Upper lobe of left lung (tissue), 6 donors: ENCODE results near the gene SPRY2. TPM values are rescaled to one million over a fixed set of nuclear protein-coding genes. Genes with fewer than 3 reads are reported as not detected.
A peak's percentile ranks its signal among the peaks of the same experiment; 100 is the strongest.

Source experiments
- ATAC-seq, 2 donors: fragments of 200-7000 bp; cut with Tn5 transposase; one replicate each; pipeline ENCODE4 v1.9.1; 2022; ENCODE audit warnings: mild to moderate bottlenecking in 2 of 2, moderate library complexity in 2 of 2; ENCODE audit not compliant: low FRiP score in 2 of 2
- DNase-seq, 2 donors: peaks; one replicate each; pipeline ENCODE4 v3.0.0-alpha.2; 2019 to 2020
- H3K27ac ChIP-seq, 4 donors: fragments of 200-600 bp; sonication (generic); one replicate each; pipeline ENCODE4 v1.5.1; 2016 to 2019
- H3K27me3 ChIP-seq, 4 donors: fragments of 200-600 bp; sonication (generic); one replicate each; pipeline ENCODE4 v1.5.1; 2017 to 2019
- H3K36me3 ChIP-seq, 4 donors: fragments of 200-600 bp; sonication (generic); one replicate each; pipeline ENCODE4 v1.5.1; 2016 to 2019
- H3K4me1 ChIP-seq, 4 donors: fragments of 200-600 bp; sonication (generic); one replicate each; pipeline ENCODE4 v1.5.1; 2018 to 2019
- H3K4me3 ChIP-seq, 4 donors: fragments of 200-600 bp; sonication (generic); one replicate each; pipeline ENCODE4 v1.5.1; 2017 to 2019; ENCODE audit warnings: mild to moderate bottlenecking in 2 of 4, moderate library complexity in 1 of 4
- H3K9me3 ChIP-seq, 4 donors: fragments of 200-600 bp; sonication (generic); one replicate each; pipeline ENCODE4 v1.5.1; 2018 to 2019
- EP300 ChIP-seq, 4 donors: sonication (generic); formaldehyde crosslinking; IDR thresholded peaks; one replicate each; pipeline ENCODE4 v1.5.1; 2017; ENCODE audit warnings: antibody characterized with exemption in 4 of 4, control low read depth in 2 of 4
- POLR2A ChIP-seq, 4 donors: fragments of 450-650 bp; IDR thresholded peaks; one replicate each; pipeline ENCODE4 v1.5.1; 2016 to 2017; ENCODE audit warnings: antibody characterized with exemption in 4 of 4, mild to moderate bottlenecking in 2 of 4
- POLR2AphosphoS5 ChIP-seq, 2 donors: sonication (generic); formaldehyde crosslinking; IDR thresholded peaks; one replicate each; pipeline ENCODE4 v1.5.1; 2017; ENCODE audit warnings: antibody characterized with exemption in 2 of 2
- WGBS, 2 donors: methylation state at CpG; one replicate each; pipeline ENCODE4 v1.1.5; 2017 to 2018; 5-methylcytosine and 5-hydroxymethylcytosine counted together
- total RNA-seq, 6 donors: library from RNA; depleted of rRNA in 4 of 6; stranded (reverse); fragments of >200 nt in 4 of 6; gene quantifications; one replicate each; pipeline versions ENCODE4 v1.1.0 to v1.2.1, GENCODE V29; 2016 to 2021
- TF ChIP-seq, protein P1 (sequence below), 6 experiments: fragments of 450-650 bp in 4 of 6; fragments of 200-600 bp in 2 of 6; sonication (generic) in 2 of 6; IDR thresholded peaks; one replicate each; pipeline ENCODE4 v1.5.1; 2016 to 2019; ENCODE audit warnings: antibody characterized with exemption in 6 of 6
- donor health status: DM: no; HTN: no; CAD: no; lungs with moderate emphysema.
- donor health status: DM: no; HTN: yes; CAD: no; lungs with severe emphysema.

Gene SPRY2
- total RNA-seq, 6 donors from 2014 or later: 19.3 to 76.3 (median 50.9) TPM

DNA sequence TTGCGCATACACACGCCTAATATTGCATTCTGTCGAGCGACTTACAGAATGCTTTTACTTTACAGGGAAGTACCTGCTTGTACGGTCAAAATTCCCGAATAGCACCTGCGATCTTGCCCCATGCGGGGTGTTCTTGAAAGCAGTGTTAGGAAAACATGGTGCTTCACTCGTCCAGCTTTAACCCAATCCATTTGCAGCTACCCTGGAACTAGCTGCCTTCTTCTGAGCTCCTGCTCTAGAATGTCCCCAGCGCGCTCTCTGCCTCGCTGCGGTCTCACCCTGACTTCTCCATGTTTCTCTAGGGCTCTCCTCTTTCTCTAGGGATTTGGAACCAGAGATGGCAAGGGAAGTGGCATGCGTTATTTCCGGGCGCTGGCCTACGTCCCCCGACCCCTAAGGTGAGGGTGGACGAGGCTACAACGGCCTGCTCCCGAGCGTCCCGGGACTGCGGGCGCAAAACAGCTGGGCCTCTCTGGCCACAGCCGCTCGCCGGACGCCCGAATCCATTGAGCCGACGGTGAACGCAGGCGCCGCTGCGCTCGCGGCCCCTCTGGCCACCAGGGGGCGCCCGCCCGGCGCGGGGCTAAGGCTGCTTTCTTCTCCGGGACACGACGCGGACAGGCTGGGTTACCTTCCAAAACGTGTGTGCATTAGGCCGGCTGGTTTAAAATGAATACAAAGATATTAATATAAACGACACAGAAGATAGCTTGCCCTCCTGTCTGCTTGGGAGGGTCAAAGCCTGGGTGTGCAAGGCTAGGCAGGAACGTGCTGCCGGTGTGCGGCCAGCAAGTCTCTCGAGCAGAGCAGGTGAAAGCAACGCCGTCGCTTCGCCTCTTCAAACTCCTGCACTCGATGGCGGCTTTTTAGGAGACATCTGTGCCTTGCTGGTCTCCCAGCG, 1.8 kb upstream of the SPRY2 start:
- Histone ChIP-seq H3K27me3 (no peaks in the 10 kb centered on the region), H3K9me3 (no peaks in the 10 kb centered on the region), H3K36me3 (no peaks in the 10 kb centered on the region), H3K4me3 (peak overlapping the region in 3 of 4 donors; percentile 72 to 90 (median 81)), H3K27ac (peak overlapping the region; percentile 94 to 96 (median 96)), H3K4me1 (peaks cover 6 to 34% (median 17%) of the 10 kb centered on the region in 4 donors)
- TF ChIP-seq POLR2AphosphoS5 (IDR thresholded peaks at IDR 0.05) (peak; percentile 8 to 51), EP300 (IDR thresholded peaks at IDR 0.05) (no peak), POLR2A (IDR thresholded peaks at IDR 0.05) (peak in 2 of 4 donors; percentile 49 to 68)
- TF ChIP-seq, protein P1, sequence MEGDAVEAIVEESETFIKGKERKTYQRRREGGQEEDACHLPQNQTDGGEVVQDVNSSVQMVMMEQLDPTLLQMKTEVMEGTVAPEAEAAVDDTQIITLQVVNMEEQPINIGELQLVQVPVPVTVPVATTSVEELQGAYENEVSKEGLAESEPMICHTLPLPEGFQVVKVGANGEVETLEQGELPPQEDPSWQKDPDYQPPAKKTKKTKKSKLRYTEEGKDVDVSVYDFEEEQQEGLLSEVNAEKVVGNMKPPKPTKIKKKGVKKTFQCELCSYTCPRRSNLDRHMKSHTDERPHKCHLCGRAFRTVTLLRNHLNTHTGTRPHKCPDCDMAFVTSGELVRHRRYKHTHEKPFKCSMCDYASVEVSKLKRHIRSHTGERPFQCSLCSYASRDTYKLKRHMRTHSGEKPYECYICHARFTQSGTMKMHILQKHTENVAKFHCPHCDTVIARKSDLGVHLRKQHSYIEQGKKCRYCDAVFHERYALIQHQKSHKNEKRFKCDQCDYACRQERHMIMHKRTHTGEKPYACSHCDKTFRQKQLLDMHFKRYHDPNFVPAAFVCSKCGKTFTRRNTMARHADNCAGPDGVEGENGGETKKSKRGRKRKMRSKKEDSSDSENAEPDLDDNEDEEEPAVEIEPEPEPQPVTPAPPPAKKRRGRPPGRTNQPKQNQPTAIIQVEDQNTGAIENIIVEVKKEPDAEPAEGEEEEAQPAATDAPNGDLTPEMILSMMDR (IDR thresholded peaks at IDR 0.05): peak; percentile 94 to 97 (median 96)
- ATAC-seq: peak; percentile 81 to 84
- peak; percentile 90 to 98 for DNase-seq
- WGBS, 2 donors: 2 to 3% methylated on average over 23 to 61 of the region's 61 CpGs

DNA sequence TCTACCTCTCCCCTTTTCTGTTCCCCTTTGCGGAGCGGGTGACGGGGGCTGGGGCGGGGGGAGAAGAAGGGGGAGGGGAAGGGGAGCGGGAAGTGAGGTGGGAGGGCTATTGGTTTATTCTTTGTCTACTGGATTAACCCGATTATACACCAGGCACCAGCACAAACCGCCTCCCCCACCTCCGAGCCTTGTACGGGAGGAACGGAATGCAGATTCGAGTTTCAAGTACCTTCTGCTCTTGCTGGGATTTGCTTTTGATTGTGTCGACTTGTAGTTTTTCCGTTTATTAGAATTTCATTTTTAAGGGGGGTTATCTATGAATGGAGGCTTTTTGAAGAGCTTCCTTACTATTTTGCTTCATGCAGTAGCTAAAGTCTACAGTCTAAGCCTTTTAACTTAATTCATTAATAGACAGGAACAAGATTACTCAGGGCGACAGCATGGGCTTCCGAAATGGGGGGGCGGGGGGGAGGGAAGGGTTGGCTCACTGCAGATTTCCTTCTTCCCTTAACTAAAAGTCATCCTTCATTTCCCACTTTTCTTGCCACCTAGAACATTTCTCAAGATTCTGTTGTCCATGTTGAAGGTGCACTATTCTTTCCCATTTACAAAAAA, 937 bp upstream of the SPRY2 start:
- 0 to 2% methylated on average over 16 of the region's 16 CpGs for WGBS, 2 donors
- TF ChIP-seq POLR2A (IDR thresholded peaks at IDR 0.05) (no peak), POLR2AphosphoS5 (IDR thresholded peaks at IDR 0.05) (no peak), EP300 (IDR thresholded peaks at IDR 0.05) (no peak)
- TF ChIP-seq, protein P1 (IDR thresholded peaks at IDR 0.05): no peak
- peak in 1 of 2 donors; percentile 19 for ATAC-seq
- H3K27ac ChIP-seq: peak overlapping the region; percentile 94 to 96 (median 96)
- H3K9me3 ChIP-seq: no peaks in the 10 kb centered on the region
- H3K36me3 ChIP-seq: peaks cover 0 to 7% (median 5%) of the 10 kb centered on the region in 4 donors
- H3K27me3 ChIP-seq: no peaks in the 10 kb centered on the region
- DNase-seq: peak in 1 of 2 donors; percentile 71
- peaks cover 11 to 42% (median 21%) of the 10 kb centered on the region in 4 donors for H3K4me1 ChIP-seq
- H3K4me3 ChIP-seq: peak overlapping the region; percentile 39 to 90 (median 76)

GRCh38 chr13:80340651-80341100, 250 bp downstream of the SPRY2 start:
- no peaks in the 10 kb centered on the region for H3K9me3 ChIP-seq
- ATAC-seq: no peak
- peak in 1 of 2 donors; percentile 36 for DNase-seq

DNA sequence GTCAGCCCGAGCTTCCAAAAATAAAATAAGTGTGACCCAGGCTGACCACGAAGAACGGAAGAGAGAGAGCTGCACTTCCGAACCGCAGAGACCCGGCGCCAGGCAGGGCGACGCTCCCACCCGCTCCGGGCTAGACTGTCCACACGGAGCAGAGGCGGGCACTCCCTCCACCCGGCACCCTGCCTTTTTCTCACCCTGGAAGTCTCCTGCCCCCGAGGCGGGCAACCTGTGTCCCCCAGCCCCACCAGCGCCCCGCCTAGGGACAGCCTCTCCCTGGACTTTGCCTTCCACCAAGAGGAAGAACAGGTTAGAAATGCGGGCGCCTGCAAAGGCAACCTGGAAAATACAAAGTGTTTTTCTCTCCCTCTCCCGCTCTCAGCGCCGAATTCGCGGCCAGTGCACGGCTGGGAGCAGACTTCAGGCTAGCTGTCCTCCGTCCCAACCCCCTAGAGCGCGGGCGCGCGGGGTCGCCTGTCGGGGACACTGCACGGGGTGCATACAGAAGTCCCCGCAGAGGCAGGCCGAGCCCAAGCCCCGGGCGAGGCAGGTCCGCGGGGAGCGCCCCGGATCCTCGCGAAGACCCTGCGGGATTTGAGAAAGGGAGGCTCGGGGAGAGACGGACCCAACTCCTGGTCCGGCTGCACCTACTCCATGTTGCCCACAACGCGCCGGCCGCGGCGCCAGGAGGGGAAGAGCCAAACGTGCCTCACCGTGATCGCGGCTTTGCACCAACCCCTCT, 845 bp downstream of the SPRY2 start:
- 0% methylated on average over 21 to 45 of the region's 59 CpGs for WGBS, 2 donors

More at GRCh38 chr13:80340651-80341100, 250 bp downstream of the SPRY2 start:
- Histone ChIP-seq H3K27ac (peak overlapping the region; percentile 94 to 96 (median 96)), H3K27me3 (no peaks in the 10 kb centered on the region), H3K4me1 (peaks cover 20 to 46% (median 26%) of the 10 kb centered on the region in 4 donors), H3K36me3 (peaks cover 0 to 19% (median 8%) of the 10 kb centered on the region in 4 donors), H3K4me3 (peak overlapping the region; percentile 72 to 90 (median 84))
- TF ChIP-seq, protein P1 (IDR thresholded peaks at IDR 0.05): no peak
- no peak for TF ChIP-seq POLR2AphosphoS5 (IDR thresholded peaks at IDR 0.05)
- no peak for TF ChIP-seq POLR2A (IDR thresholded peaks at IDR 0.05)
- TF ChIP-seq EP300 (IDR thresholded peaks at IDR 0.05): no peak
- WGBS, 2 donors: 1% methylated on average over 15 to 45 of the region's 45 CpGs

More for the DNA sequence above, 845 bp downstream of the SPRY2 start:
- Histone ChIP-seq H3K4me3 (peak overlapping the region; percentile 72 to 90 (median 84)), H3K27me3 (no peaks in the 10 kb centered on the region), H3K36me3 (peaks cover 0 to 21% (median 8%) of the 10 kb centered on the region in 4 donors), H3K27ac (peak overlapping the region; percentile 94 to 96 (median 96)), H3K9me3 (no peaks in the 10 kb centered on the region), H3K4me1 (peaks cover 23 to 44% (median 26%) of the 10 kb centered on the region in 4 donors)
- TF ChIP-seq POLR2AphosphoS5 (IDR thresholded peaks at IDR 0.05) (peak in 1 of 2 donors; percentile 3), POLR2A (IDR thresholded peaks at IDR 0.05) (no peak)
- ATAC-seq (peak; percentile 48 to 57), DNase-seq (peak; percentile 54 to 92)
